Stimulated activated CD4-positive, alpha-beta T cell treated with anti-CD3 and anti-CD28 coated beads, Interleukin-15, amount 100 ng/mL, for 24 hours (primary cell): ENCODE data around the gene CCDC187.
A peak's percentile ranks its signal among the peaks of the same experiment; 100 is the strongest.

ENCODE experiments used
- DNase-seq: peaks from one replicate; pipeline ENCODE4 v3.0.0-alpha.2; 2020

CCDC187 gene

DNA sequence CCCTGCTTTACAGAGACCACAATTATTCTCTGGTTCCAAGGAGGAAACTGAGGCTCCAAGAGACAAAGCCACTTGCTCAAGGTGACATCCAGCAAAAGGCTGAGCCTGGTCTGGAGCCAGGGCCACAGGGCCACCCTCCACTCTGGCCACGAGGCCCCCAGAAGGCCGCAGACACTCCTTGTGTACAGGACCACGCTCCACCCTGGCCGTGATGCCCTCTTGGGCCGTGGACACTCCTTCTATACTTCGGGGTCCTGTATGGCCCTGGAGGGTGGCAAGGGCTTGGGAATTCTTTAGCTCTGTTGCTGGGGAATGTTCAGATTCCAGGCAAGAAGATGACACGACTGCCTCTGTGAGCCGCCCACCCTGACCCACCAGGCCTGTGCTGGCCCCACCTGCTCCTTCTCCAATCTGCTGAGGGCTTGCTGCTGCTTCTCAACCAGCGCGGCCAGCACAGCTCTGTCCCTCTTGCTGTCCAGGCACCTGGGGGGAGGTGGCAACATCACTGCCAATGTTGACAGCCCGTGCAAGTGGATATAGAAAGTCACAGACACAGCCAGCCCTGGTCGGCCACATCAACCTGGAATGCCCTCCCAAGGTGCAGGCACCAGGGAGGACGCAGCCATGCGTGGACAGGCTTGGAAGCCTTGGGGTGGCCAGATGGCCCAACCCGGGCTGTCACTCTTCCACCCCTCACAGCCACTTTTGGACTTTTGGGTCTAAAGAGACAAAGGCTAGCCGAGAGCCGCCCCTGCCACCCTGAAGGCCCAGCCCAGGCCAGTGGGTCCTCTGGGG lies 38.1 kb downstream of the CCDC187 start:
- no peak for DNase-seq

DNA sequence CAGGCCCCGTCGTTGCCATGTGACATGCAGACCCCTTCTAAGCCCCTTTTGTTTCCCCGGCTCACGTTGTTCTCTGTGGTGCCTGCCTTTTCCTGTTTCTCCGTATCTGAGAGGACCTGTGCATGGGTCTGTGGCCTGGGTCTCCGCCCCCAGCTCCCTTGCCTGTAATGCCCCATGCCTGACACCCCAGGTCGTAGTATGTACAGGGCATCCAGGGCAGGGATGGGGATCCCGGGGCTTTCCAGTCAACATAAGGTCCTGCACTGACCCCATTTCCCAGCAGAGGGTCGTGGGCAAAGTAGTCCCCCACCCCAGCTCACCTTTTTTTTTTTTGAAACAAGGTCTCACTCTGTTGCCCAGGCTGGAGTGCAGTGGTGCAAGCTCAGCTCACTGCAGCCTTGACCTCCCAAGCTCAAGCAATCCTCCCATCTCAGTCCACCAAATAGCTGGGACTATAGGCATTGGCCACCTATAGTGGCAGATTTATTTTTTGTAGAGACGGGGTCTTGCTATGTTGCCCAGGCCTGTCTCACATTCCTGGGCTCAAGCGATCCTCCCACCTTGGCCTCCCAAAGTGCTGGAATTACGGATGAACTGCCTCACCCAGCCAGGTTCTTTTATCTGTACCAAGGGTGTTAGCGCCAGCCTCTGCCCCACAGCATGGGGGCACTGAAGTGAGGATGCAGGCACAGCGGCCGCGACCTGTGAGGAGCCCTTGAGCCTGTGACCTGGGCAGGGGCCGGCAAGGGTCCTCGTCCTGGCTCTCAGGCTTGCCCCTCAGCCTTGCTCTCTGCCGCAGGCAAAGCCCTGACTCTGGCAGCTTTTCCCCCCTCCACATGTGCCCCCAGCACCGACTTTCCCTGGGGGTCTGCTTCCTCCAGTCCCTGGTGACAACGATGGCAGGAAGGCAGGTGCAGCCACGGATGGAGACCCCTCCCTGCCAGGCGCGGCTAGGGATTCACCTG lies 39.2 kb downstream of the CCDC187 start:
- DNase-seq: no peak

DNA sequence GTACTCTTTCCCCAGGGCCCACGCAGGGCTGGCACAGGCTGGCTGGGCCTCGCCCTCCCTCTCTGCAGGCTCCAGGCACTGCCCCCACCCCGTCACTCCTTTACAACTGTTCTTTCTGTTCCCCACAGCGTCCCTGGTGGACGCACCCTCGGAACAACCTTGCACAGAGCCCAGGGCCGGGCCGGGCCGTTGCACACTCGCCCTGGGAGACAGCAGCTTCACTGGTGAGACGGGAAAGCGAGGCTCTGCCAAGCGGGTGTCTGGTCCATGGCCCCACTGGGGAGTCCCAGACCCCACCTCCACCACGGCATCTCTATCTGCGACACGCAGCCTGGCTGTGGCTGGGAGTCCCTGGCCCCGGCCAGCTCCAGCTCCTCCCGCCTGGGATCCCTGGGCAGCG lies 39.9 kb downstream of the CCDC187 start:
- no peak for DNase-seq

DNA sequence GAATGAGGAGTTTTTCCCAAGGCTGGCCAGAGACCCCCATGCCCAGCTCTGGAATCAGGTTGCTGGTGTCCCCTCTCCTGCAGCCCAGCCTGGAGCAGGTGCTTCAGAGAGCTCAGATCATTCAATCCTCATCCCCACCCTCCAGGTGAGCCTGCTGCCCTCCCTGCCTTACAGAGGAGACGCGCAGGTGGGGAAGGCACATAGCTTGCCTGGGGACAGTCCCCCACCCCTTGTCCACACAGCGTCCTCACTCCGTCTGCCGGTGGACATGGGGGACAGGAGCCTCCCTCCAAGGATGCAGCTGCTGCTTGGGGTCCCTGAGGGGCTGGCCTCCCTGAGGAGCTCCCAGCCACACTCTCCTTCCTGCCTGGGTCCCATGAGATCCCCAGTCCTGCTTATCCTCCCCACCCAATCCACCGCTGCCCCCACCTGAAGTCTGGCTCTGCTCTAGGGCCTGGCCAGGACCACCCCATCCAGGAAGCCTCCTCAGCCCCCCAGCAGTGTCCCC lies 41.2 kb downstream of the CCDC187 start:
- DNase-seq: no peak

DNA sequence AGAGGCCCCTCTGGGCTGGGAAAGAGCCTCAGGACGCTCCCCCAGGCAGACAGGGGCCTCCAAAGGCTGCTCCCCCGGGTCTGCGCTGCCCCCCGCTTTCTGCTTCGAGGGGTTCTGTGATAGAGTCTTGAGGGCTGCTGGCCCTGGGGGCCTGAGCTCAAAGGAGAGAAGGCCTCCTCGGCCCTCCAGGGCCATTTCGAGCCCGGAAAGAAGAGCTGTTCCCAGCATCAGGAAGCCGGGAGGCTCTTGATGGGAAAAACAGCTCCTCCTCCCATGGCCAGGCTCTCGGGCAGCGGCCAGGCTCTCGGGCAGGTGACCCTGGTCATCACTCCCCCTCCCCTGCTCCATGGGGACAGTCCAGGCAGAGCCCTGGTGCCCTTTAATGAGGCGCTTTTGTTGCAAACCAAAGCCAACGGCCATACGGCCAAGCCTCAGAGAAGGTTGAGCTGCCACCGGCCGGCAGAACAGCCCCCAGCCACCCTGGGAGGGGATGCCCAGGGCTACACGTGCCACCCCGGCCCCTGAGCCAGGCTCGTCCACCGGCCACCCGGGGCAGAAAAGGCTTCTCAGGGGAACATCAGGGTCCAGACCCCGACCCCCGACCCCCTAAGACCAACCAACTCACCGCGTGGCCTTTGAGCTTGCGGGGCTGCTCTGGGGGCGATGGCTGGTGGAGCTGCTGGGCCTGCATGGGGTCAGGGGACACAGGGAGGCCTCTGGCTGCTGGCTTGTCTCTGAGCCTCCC lies 42.0 kb downstream of the CCDC187 start:
- DNase-seq: no peak

DNA sequence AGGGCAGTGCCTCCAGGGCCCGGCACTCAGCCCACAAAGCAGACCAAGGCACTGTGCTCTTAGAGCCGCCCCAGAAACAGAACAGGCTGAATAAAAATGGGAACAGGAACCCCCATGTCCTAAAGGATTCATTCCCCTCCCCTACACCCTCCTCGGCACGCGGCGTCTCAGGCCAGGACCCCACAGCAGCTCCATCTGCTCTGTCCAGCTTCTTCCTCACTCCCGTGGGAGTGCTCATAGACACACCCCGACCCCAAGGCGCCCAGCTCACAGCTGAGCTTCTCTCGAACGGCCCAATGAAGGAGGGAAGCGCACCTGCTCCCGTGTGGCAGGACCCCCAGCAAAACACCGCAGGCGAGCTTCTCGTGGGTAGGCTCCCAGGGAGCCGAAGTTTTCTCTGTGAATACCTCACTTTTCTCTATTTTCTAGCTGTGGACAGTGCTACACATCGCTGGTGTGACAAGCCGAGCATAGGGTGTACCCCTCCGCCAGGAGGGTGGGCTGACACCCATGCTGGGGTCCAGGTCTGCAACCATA lies 42.9 kb downstream of the CCDC187 start:
- no peak for DNase-seq

DNA sequence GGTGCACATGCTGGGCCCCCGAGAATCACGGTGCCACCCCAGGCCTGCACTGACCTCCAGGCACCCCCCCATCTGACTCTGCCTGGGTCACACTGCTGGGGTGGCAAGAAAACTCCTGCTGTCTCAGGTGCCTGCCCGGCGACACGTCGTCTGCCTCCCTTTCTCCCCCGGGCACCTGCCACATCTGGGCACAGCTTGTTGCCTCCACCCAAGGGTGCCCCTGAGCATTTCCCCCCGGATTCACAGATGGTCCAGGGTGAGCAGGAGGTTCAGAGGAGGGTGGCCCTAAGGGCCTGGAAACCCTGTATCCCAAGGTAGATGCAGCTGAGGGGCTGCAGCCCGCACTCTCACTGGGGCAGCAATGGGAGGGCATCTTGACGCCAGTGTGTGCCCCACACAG lies 43.4 kb downstream of the CCDC187 start:
- no peak for DNase-seq

DNA sequence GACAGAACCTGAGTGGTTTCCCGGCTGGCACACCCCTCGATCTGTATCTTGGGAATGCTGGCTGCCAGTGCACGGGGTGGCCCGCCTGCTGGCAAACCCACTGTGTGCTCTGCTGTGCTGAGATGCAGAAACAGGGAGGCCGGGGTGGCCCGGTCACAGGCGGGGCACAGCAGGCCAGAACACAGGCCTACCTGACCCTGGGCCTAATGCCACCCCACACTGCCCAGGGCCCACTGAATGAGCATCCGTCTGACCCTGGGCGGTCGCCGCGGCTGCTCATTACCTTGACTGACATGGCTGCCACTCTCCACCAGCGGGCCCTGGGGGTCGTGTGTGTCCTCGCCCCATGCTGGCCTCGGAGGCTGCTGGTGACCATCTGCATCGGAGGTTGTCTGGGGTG lies 44.1 kb downstream of the CCDC187 start:
- no peak for DNase-seq

DNA sequence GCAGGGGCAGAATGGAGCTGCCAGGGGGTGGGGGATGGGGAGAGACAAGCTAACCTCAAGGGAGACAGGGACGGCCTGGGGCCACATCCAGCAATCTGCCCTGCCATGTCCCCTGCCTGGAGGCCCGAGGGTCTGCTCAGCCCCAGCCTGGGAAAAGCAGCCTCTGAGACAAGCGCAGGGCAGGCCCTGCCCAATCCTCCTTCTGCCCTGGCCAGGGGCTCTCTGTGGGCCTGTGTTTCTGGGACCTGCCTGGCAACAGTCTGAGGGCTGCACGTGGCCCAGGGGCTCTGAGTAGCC lies 44.4 kb downstream of the CCDC187 start:
- DNase-seq: no peak

DNA sequence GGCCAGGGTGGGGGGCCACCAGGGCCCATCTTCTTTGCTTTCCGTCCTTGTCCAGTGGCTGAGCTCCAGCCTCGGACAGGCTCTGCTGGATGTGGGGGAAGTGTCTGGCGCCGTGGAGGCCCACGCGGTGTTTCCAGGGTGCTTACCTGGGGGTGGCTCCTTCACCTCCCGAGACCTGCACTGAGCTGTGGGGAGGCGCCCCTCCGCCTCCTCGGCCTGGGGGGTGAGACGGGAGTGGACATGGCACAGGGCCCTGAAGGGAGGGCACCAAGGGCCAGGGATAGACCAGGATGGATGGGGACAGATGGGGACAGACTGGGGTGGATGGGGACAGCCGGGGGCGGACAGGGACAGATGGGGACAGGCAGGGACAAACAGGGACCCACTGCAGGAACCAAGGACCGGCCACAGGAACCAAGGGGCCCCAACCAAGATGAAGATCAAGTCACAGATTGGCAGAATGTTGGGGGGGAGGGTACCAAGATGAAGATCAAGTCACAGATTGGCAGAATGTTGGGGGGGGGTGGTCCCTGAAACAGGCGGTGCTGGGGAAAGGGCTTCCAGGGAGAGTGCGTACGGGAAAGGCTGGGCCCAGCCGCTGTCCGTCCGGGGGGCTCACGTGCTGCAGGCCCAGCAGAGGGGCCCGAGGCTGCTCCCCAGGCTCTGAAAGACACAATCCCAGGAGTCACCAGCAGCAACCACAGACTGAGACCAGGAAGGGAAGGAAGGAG lies 44.9 kb downstream of the CCDC187 start:
- no peak for DNase-seq

DNA sequence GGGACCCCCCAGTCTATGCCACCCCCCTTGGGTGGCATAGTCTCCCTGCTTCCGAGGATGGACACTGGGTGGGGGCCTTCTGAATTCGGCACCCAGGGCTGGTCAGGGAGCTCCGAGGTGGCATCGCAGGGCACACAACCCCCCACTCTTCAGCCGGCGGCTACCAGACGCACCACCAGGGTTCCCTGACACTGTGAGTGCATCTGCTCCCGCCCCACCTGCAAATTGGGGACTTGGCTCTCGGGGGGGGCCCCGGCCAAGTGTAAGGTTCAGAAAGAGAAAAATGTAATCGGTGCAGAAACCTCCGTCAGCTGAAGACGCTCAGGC lies 45.6 kb downstream of the CCDC187 start:
- no peak for DNase-seq

DNA sequence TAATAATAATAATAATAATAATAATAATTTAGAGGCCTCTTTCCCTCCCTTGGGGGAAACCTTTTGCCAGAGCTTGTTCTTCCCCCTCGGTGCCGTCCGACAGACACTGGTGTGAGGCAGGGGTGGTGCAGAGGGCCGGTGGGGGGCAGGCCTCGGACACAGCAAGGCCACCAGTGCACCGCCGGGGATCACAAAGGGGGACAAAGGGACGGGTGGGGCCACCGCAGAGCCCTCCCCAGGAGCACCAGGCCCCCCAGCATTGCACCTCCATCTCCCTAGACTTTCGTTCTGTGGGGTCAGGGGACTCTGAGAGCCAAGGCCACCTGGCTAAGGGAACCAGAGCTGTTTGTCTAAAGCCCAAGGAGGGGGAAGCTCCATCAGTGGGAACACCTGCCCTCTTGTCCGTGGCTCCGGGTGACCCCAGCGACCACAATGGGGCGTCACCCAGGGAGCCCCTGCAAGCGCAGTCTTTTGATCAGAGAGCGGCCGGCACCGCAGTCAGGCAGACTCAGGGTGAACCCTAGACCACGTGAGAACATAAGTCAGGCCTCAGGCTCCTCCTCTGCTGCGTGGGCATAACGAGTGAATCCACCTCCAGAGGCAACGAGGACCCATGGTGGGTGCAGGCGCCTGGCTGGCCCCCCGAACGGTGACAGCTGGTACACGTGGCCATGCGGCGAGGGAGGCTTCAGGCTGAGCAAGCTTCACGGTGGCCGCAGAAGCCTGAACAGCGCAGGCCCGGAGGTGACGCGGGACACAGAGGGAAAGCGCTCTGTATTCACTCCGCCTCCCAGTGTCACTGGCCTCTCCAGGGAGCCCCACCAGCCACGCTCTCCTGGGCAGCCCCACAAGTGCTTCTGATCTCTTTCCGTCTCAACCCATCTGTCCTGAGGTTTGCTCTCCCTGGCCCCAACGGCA lies 46.3 kb downstream of the CCDC187 start:
- DNase-seq: no peak

DNA sequence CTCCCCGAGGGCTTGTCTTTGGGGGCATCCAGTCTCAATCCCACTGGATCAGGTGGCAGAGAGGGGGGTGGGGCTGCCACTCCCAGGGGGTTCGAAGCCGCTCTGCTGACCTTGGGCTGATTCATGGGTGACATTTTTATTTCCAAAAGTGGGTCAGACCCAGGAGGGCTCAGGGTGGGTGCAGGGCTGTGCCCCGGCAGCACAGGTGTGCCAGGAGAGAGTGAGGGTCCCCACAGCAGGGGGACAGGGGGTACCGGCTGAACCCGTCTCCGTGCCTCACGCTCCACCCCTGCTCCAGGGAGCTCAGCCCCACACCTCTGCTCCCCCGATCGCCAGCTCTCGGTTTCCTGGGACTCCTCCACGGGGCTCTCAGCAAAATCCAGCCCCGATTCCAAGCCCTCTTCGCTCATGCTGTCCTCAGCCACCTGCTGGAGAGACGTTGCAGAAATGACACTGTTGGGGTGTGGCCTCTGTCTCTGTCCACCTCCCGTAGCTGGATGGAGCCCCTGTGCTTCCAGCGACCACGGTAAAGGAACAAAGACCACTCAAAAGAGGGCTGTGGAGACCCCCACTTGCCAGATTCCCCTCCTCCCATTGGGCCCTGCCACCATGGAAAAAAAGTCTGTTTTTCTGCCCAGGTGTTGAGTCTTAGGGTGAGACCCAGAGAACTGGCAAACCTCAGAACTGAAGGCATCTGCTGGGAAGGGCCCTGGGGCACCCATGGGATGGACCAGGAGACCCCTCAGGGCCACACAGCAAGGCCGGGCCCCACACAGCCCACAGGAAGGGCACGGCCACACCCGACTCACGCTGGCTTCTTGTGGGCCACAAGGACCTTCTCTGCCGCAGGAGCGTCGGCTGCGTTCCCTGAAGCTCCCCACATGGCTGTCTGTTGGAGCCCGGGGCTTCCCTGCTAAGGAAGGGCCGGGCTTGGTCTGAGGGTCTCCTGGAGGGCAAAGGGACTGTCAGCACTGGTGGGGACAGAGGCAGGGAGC lies 47.7 kb downstream of the CCDC187 start:
- no peak for DNase-seq

DNA sequence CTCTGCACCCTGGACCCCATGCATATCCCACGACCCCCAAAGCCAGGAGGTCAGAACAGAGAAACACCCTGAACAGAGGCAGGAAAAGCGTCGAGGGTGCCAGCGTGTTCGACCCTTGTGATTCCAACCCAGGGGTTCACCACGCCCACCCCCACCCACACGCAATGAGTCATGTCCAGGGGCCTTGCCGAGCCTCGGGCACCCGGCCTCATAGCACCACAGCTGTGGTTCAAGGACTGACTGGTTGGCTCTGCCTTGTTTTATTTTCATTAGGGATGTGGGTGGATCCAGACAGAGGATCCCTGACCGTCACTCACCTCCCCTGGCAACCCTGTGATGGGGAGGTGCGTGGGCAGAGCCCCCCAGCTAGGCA lies 48.7 kb downstream of the CCDC187 start:
- peak; percentile 29 for DNase-seq

DNA sequence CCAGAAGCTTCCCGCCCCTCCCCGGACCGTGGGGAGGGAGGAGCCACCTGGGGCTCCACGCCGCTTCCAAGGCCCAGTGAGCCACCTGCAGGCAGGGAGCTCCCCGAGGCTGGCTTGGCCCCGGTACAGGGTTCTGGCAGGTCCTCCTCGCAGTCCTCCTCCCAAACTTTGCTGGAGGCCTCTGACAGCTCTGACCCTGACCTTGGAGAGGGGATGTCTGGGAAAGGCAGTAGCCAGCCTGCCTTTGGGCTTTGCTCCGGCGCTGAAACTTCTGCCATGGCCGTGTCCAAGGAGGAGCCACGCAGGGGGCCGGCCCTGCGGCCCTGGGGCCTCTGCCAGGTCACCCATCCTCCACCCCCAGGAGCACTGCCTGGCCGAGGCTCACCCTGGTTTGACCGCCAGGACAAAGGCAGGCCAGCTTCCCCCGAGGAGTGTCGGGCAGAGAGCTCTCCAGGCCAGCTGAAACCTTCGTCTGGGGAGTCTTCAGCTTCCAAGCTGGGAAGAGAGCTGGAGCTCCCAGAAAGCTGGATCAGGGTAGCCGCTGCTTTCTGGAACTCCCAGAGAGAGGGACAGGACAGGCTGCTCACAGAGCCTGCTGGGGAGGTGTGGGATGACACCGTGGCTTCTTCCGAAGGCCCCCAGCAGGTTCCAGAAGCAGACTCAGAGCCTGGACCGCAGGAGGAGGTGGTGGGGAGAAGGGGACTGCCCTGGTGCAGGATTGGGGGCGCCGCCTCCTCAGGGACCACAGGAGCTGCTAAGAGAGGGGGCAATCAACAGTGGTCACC lies 49.3 kb downstream of the CCDC187 start:
- DNase-seq: no peak

DNA sequence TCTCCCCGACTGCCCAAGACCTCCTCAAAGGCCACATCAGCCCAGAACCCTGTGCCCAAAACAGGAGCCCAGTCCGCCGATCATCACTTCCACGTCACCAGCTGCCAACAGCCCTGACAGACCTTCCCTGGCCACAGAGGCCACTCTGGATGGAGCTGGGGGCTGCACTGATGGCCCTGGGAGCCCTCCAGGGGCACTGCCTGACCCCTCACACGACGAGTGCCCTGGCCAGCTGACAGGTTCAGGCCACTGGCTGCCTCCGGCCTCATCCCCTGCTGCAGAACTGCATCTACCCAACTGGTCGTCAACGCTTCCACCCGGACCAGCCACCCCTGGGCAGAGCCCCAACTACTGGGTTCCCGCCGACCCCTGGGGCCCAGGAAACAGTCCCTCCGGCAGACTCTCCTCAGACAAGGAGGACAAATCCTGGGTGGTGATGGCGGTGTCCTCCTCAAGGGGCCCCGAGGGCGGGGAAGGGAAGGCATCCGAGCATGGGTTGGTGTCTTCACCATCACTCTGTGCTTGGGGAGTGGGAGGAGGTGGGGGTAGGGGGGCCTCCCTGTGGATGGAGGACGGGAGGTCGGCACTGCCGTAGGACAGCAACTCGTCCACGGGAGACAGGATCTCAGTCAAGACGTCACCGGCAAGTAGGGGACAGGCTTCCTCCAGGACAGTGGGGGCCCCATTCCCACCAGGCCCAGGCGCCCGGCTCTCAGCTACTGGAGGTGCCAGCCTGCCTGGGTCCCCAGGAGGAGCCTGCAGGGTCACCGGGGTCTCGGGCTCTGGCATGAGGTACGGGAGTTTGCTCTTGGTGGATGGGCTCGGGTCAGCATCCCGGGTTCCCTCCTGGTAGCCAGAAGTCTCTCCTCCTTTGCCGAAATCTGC lies 50.4 kb downstream of the CCDC187 start:
- no peak for DNase-seq

DNA sequence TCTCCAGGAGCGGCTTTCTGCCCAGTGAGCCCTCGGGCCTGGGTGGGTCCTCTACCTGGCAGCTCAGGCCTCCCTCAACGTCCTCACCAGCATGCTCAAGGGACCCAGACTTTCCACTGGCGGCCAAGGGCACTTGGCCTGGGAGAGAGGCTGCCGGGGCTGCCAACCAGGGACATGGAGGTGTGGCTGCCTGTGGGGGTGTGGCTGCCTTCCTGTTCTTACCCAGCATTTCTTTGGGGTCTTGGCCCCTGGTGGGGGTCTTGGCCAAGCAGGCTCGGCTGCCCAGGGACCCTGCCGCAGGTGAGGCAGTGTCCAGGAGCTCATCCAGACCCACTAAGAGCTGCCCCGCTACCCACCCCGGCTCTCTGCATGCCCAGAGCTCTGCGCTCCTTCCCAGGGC lies 51.0 kb downstream of the CCDC187 start:
- DNase-seq: no peak

DNA sequence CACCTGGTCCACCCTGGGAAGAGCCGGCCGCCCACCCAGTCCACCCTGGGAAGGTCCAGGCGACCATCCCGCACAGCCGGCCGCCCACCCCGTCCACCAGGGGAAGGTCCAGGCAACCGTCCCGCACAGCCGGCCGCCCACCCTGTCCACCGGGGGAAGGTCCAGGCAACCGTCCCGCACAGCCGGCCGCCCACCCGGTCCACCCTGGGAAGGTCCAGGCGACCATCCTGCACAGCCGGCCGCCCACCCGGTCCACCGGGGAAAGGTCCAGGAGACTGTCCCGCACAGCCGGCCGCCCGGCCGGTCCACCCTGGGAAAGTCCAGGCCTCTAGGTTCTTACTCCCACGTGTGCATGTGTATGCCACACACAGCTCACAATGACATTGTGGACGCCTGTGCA lies 51.6 kb downstream of the CCDC187 start:
- DNase-seq: no peak
